ENCODE data around the gene ZNF862. TPM values are rescaled to one million over a fixed set of nuclear protein-coding genes. Genes with fewer than 3 reads are reported as not detected.
"Not testable (repeated sequence)": the region's sequence is repeated elsewhere in the genome, so short reads cannot be mapped to it uniquely, and the experiment has no call there.

Gene ZNF862
- total RNA-seq, 2 donors from 2014 or later, result 18.8 to 19.1 TPM

- ATAC-seq, result no peak
- H3K27me3 Mint-ChIP-seq, result no peaks in the 10 kb centered on the region
- no peaks in the 10 kb centered on the region for H3K4me1 Mint-ChIP-seq (ENCODE audit: low read depth in 2 of 2)
Measured at GRCh38 chr7:149824748-149825566, 13.2 kb upstream of the ZNF862 start.

GRCh38 chr7:149825567-149826343, 12.4 kb upstream of the ZNF862 start:
- no peak for DNase-seq (ENCODE audit: low spot score)
- Mint-ChIP-seq H3K4me3 (no peak overlapping the region), H3K9me3 (no peaks in the 10 kb centered on the region), H3K27ac (no peak overlapping the region), H3K27me3 (no peaks in the 10 kb centered on the region), H3K36me3 (no peaks in the 10 kb centered on the region), H3K4me1 (ENCODE audit: low read depth in 2 of 2) (no peaks in the 10 kb centered on the region)
- ATAC-seq, result no peak

More at GRCh38 chr7:149824748-149825566, 13.2 kb upstream of the ZNF862 start:
- Mint-ChIP-seq H3K27ac (no peak overlapping the region), H3K9me3 (no peaks in the 10 kb centered on the region), H3K36me3 (no peaks in the 10 kb centered on the region), H3K4me3 (no peak overlapping the region)
- DNase-seq (ENCODE audit: low spot score), result no peak

- no peak overlapping the region for H3K4me3 Mint-ChIP-seq
- H3K36me3 Mint-ChIP-seq, result no peaks in the 10 kb centered on the region
- H3K4me1 Mint-ChIP-seq (ENCODE audit: low read depth in 2 of 2), result no peaks in the 10 kb centered on the region
- no peak for DNase-seq (ENCODE audit: low spot score)
- H3K9me3 Mint-ChIP-seq, result no peaks in the 10 kb centered on the region
- H3K27me3 Mint-ChIP-seq, result no peaks in the 10 kb centered on the region
- H3K27ac Mint-ChIP-seq, result no peak overlapping the region
- ATAC-seq, result no peak
Measured at GRCh38 chr7:149826344-149827088, 11.7 kb upstream of the ZNF862 start.

GRCh38 chr7:149827089-149827981, 10.8 kb upstream of the ZNF862 start:
- Mint-ChIP-seq H3K36me3 (no peaks in the 10 kb centered on the region), H3K9me3 (no peaks in the 10 kb centered on the region), H3K27me3 (peaks cover 0 to 3% of the 10 kb centered on the region in 2 donors), H3K27ac (no peak overlapping the region), H3K4me1 (ENCODE audit: low read depth in 2 of 2) (no peaks in the 10 kb centered on the region), H3K4me3 (no peak overlapping the region)
- no peak for DNase-seq (ENCODE audit: low spot score)
- peak in 1 of 2 donors; percentile 4 for ATAC-seq

- Mint-ChIP-seq H3K27me3 (peaks cover 7% of the 10 kb centered on the region in 2 donors), H3K4me1 (ENCODE audit: low read depth in 2 of 2) (no peaks in the 10 kb centered on the region), H3K9me3 (no peaks in the 10 kb centered on the region)
Measured at GRCh38 chr7:149828357-149829309, 9.5 kb upstream of the ZNF862 start.

GRCh38 chr7:149830527-149830926, 7.6 kb upstream of the ZNF862 start:
- not testable (repeated sequence) for H3K36me3 Mint-ChIP-seq; H3K4me1 Mint-ChIP-seq (ENCODE audit: low read depth in 2 of 2); H3K9me3 Mint-ChIP-seq; ATAC-seq; DNase-seq (ENCODE audit: low spot score); H3K4me3 Mint-ChIP-seq; H3K27ac Mint-ChIP-seq
- peaks cover 15 to 25% of the 10 kb centered on the region in 2 donors for H3K27me3 Mint-ChIP-seq

More at GRCh38 chr7:149828357-149829309, 9.5 kb upstream of the ZNF862 start:
- Mint-ChIP-seq H3K4me3 (no peak overlapping the region), H3K27ac (no peak overlapping the region), H3K36me3 (no peaks in the 10 kb centered on the region)
- no peak for ATAC-seq
- no peak for DNase-seq (ENCODE audit: low spot score)

GRCh38 chr7:149830997-149831740, 7.0 kb upstream of the ZNF862 start:
- H3K9me3 Mint-ChIP-seq, result no peaks in the 10 kb centered on the region
- ATAC-seq, result no peak
- peaks cover 17 to 25% of the 10 kb centered on the region in 2 donors for H3K27me3 Mint-ChIP-seq
- H3K27ac Mint-ChIP-seq, result no peak overlapping the region
- no peak overlapping the region for H3K4me3 Mint-ChIP-seq
- H3K36me3 Mint-ChIP-seq, result no peaks in the 10 kb centered on the region
- DNase-seq (ENCODE audit: low spot score), result no peak
- no peaks in the 10 kb centered on the region for H3K4me1 Mint-ChIP-seq (ENCODE audit: low read depth in 2 of 2)

GRCh38 chr7:149831741-149832219, 6.4 kb upstream of the ZNF862 start:
- no peaks in the 10 kb centered on the region for H3K36me3 Mint-ChIP-seq
- ATAC-seq, result no peak
- H3K4me1 Mint-ChIP-seq (ENCODE audit: low read depth in 2 of 2), result no peaks in the 10 kb centered on the region
- no peaks in the 10 kb centered on the region for H3K9me3 Mint-ChIP-seq
- H3K4me3 Mint-ChIP-seq, result no peak overlapping the region
- H3K27ac Mint-ChIP-seq, result no peak overlapping the region
- DNase-seq (ENCODE audit: low spot score), result no peak
- peaks cover 17 to 25% of the 10 kb centered on the region in 2 donors for H3K27me3 Mint-ChIP-seq

GRCh38 chr7:149832332-149833041, 5.7 kb upstream of the ZNF862 start:
- peak in 1 of 2 donors; percentile 33 for ATAC-seq
- DNase-seq (ENCODE audit: low spot score), result no peak
- Mint-ChIP-seq H3K36me3 (no peaks in the 10 kb centered on the region), H3K4me3 (no peak overlapping the region), H3K27me3 (peaks cover 17 to 25% of the 10 kb centered on the region in 2 donors), H3K27ac (no peak overlapping the region), H3K4me1 (ENCODE audit: low read depth in 2 of 2) (peaks cover under 1% of the 10 kb centered on the region in 2 donors), H3K9me3 (no peaks in the 10 kb centered on the region)

GRCh38 chr7:149833495-149834130, 4.6 kb upstream of the ZNF862 start:
- Mint-ChIP-seq H3K27me3 (peaks cover 17 to 25% of the 10 kb centered on the region in 2 donors), H3K27ac (no peak overlapping the region), H3K4me3 (no peak overlapping the region), H3K36me3 (no peaks in the 10 kb centered on the region), H3K9me3 (no peaks in the 10 kb centered on the region), H3K4me1 (ENCODE audit: low read depth in 2 of 2) (peaks cover 6% of the 10 kb centered on the region in 2 donors)
- ATAC-seq (no peak), DNase-seq (ENCODE audit: low spot score) (no peak)

GRCh38 chr7:149834601-149835000, 3.6 kb upstream of the ZNF862 start:
- Mint-ChIP-seq H3K4me1 (ENCODE audit: low read depth in 2 of 2) (peaks cover 14 to 16% of the 10 kb centered on the region in 2 donors), H3K27me3 (peaks cover 17 to 25% of the 10 kb centered on the region in 2 donors), H3K27ac (no peak overlapping the region), H3K9me3 (no peaks in the 10 kb centered on the region), H3K36me3 (no peaks in the 10 kb centered on the region), H3K4me3 (no peak overlapping the region)
- DNase-seq (ENCODE audit: low spot score), result no peak
- no peak for ATAC-seq
